HS-27A (cell line): ENCODE results near the gene C1orf226.

ENCODE experiments used
- DNase-seq: peaks from one replicate; pipeline ENCODE4 v3.0.0-alpha.2; 2012; ENCODE audit warnings: low read depth, missing footprints

Gene C1orf226

DNA sequence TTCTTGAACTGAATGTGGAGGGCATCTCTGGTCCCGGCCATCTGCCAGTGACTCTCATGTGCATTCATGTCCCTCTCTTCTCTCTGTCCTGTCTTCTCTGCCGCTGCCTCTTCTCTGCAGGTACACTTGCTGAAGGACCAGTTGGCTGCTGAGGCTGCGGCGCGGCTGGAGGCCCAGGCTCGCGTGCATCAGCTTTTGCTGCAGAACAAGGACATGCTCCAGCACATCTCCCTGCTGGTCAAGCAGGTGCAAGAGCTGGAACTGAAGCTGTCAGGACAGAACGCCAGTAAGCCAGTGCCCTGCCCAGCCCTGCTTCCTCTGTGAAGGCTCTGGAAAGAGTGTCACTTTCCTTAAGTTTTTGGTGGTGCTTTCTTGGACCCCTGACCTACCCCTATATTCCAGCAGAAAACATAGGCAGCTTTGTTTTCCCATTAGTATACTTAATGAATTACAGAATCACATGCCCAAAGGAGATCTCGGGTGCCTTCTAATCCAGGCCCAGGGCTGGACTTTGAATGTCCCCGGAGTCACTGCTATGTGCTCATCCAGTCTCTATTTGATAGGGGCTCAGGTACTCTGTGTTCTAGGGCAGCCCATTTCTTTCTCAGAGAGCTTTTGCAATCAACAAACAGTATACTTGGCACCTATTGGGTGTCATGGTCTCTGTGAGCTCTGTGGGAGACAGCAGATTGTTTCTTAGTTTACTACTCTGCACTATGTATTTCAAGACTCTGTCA lies 16.1 kb upstream of the C1orf226 start:
- DNase-seq, result no peak

DNA sequence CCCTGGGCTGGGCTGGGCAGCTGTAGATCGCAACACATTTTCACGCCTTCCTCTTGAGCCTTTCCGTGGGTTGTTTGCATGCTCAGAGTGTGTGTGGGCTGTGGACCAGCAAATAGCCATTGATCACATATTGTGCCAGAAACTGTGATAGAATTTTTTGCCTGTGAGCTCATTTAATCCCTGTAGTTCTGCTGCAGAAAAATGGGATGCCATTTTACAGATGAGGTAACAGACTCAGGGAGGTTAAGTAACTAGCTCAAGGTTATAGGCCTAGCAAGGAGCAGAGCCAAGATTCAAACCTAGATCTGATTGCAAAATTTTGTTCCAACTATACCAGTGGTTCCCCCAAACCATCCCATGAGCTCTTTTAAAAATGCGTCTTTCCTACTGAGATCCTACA lies 15.4 kb upstream of the C1orf226 start:
- no peak for DNase-seq

DNA sequence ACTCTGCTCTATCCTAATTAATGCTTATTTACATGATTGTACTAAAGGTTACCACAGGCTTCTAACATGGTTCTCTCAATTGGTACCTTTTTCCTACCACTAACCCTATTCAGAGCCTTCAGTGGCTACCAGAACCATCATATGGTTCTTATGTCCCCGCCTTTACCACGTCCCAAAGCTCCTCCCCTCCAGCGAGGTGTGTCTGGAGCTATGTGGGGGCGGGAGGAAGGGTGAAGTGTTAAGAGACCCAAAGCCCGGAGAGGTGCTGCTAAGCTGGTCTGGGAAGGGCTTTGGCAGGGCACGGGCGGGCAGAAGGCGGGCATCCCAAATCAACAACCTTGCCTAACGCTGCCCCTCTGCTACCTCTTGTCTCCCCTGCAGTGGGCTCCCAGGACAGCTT lies 14.9 kb upstream of the C1orf226 start:
- DNase-seq, result no peak

DNA sequence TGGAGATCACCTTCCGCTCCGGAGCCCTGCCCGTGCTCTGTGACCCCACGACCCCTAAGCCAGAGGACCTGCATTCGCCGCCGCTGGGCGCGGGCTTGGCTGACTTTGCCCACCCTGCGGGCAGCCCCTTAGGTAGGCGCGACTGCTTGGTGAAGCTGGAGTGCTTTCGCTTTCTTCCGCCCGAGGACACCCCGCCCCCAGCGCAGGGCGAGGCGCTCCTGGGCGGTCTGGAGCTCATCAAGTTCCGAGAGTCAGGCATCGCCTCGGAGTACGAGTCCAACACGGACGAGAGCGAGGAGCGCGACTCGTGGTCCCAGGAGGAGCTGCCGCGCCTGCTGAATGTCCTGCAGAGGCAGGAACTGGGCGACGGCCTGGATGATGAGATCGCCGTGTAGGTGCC lies 14.5 kb upstream of the C1orf226 start:
- no peak for DNase-seq

DNA sequence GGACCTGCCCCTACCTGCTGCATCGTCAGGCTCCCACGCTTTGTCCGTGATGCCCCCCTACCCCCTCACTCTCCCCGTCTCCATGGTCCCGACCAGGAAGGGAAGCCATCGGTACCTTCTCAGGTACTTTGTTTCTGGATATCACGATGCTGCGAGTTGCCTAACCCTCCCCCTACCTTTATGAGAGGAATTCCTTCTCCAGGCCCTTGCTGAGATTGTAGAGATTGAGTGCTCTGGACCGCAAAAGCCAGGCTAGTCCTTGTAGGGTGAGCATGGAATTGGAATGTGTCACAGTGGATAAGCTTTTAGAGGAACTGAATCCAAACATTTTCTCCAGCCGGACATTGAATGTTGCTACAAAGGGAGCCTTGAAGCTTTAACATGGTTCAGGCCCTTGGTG lies 13.8 kb upstream of the C1orf226 start:
- DNase-seq, result no peak

DNA sequence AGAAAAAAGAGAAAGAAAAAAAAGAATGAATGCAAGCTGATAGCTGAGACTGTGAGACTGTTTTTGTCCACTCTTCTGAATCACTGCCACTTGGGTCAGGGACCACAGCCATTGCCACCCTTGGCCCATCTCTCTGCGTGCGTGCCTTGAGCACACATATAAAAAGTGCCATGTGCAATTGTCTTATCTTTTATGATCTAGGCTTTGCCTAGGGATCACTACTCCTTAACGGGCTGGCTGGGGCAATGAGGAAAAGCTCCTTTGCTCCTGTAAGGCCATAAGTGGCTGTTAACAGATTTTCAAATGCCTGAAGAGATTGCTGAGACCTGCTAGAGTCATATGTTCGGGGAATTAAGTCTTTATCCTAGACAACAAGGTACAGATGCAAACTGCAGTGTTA lies 13.1 kb upstream of the C1orf226 start:
- DNase-seq, result no peak

DNA sequence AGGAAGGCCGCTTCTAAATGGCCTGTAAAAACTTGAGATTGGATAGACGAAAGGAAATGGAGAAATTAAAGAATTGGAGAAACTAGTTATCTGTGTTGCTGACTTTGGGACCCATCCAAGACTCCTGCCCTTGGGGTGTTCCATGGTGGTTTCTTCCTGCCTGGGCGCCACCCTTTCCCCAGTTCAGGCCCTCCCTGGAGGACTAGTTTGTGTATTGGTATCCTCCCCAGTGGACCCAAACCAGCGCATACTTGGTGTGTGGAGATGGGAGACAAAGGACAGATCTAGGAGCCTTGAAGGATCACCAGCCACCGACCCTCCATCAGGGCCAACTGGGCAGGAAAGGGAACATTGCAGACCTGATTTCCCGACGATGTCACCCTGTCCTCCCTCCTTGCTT lies 12.0 kb upstream of the C1orf226 start:
- no peak for DNase-seq

DNA sequence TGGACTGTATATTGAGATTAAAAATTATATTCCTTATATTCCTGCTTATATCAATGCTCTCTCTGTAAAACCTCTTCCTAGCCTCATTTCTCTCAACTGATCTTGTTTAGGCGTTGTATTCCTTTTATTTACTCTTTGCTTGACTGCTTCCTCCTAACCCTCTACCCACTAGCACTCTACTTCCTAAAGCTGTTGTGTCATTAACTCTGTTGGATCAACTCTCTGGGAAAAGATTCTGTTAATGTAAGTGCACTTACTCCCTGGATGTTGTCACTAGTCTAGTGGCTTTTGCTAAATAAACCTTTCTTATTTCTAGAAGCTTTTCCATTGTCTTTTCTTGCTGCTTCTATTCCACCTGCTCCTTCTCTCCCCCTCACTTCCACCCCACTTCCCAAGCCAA lies 11.4 kb upstream of the C1orf226 start:
- DNase-seq, result no peak

DNA sequence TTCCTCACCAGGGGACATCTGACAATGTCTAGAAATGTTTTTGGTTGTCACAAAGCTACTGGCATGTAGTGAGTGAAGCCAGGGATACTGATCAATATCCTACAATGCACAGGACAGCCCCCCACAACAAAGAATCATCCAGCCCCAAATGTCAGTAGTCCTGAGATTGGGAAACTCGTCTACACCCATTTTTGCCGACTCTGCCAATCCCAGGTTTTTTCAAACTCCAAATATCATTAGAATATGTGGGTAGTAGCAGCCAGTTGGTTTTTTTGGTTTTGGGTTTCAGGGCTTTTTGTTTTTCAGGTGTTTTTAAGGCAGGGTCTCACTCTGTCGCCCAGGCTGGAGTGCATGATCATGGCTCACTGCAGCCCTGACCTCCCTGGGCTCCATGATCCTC lies 10.8 kb upstream of the C1orf226 start:
- no peak for DNase-seq

DNA sequence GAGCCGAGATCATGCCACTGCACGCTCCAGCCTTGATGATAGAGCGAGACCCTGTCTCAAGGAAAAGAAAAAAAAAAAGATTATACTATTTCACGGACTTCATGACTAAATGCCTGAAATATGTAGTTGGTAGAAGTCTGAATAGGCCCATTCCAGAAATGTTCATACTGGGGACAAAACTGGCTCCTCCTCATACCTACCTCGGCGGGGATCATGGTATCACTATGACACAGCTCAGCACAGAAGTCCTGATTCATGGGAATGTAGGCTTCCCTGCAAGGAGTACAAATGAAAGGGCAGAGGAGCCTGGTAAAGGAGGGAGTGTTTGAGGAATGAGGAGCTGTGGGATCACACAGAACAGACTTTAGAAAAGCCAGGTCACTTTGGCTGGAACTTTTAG lies 9.9 kb upstream of the C1orf226 start:
- DNase-seq, result no peak

DNA sequence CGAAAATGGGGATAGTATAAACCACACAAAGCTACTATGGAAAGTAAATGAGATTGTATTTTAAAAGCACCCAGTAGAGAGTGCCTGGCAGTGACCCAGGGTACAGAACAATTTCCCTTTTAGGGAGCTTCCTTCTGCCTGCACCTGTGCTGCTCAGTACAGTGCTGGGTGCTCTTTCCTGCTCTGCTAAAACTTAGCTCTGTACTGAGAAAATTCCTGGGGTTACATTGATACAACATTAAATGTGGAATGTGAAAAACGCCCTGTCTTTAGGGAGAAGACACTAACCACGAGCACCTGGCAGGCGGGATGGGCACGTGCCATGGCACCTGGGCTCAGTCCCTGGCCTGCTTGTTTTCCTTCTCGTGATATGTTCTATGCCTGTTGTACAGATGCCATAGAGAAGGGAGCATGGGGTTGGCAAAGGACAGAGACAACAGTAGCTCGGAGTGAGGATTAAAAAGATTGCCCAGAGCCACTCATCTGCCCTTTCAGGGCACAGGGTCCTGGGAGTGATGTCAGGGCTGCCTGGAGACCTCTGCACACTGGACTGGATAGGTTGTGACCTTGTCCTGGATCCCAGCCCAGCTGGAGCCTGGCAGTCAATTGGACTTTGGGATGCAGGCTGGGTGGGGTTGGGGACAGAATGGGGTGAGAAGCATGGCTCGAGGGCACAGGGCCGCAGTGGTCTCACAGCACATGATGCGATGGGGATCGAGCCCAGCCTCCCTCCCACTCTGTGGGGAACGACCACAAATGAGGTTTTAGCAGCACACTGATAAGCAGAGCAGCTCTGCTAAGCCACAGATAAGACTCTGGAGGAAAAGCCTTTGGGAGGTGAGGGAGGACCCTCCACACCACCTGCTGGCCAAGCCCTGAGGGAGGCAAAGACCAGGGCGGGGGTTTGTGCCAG lies 9.1 kb upstream of the C1orf226 start:
- no peak for DNase-seq

DNA sequence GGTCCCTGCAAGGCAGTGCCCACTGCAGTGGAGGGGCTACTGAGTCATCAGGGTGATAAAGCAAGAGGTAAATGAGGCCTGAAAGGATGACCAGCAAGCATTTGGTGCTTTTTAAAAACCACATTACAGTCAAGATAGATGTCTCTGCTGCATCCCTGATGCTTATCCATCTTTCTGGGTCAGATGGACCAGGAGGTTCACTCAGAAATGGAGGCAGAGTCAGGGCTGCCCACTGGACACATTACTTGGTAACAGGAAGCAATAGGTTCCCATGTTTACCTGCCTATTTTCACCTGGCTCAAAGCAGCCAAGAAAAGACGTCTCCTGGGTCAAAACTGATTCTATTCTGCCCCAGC lies 8.5 kb upstream of the C1orf226 start:
- no peak for DNase-seq

DNA sequence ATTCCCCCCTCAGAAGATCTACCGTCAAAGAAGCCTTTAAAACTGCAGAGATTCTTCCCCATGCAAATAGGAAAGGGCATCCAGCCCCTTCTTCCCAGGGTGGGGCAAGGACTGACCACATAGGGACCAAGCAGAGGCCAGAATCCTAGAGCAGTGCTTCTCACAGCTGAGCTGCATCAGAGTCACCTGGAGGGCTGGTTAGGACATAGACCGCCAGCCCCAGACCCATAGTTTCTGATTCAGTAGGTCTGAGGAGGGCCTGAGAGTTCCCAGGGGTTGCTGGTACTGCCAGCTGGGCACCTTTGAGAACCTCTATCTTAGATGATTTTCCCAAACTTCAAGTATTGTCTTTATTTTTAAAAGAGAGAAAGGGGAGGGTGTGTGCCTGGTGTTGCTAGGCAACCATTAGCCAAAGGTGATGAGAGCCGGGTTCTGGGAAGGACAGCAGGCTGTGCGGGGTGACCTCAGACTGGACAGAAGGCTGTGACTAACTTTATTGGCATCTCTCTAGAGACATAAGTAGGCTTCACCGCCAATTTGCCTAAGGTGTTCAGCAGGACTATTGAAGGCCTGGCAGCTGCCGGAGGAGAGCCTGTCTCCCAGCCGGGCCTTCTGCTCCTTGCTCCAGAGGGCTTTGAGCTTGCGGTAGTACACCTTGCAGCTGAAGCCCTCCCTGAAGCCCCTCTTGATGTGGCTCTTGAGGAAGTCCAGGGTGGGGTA lies 7.8 kb upstream of the C1orf226 start:
- DNase-seq, result no peak

DNA sequence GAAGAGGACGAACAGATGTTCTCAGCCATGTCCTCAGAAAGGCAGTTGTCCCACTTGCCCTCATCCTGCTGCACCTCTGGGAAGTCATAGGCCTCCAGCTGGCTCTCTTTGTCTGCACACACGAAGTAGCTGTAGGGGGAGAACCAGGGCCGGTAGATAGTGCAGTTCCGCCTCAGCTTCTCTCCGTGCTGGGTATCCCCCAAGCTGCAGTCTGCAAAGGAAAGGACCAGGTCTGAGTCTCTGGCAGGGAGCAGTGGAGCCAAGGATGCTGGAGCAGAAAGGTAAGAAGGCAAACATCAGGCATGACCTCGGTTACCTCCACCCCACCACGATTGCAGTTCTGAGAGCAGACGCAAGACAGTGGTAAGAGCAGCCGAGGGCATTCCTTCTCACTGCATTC lies 7.1 kb upstream of the C1orf226 start:
- no peak for DNase-seq

DNA sequence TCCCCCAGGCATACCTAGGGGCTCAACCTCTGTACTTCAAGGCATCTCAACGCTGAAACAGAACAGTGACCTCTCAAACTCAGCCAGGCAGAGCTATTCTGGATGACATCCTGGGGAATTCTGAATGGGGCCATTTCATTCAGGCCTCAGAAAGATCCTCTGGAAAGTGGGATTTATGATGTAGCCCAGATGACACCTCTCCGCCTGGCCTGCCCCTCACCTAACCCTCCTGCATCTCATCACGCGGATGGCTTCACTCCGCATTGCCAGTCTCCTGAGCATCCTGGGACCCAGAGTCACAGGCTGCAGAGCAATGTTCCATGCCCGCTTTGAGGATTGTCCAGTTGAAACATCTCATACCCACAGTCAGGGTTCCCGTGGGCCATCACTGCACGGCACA lies 6.1 kb upstream of the C1orf226 start:
- DNase-seq, result no peak

DNA sequence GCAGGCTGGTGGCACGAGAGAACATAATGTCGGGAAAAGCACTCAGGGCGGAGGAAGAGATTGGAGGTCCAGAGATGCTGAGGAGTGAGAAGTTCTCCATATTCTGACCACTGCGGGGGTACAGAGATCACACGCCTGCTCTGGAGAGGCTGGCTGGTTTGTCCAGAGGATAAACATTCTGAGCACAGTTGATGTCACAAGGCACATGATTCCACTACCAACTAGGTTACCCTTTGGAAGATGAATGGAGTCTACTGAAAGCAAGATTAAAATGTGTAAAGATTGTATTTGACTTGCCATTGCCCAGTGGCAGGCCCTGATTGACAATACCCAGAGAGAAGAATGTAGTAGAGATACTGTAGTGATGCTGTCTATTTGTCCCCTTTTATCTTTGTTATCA lies 4.8 kb upstream of the C1orf226 start, which contains the start of gene SPATA46:
TSS of gene SPATA46 (minus strand) at position 164 of the 400 bp plus-strand sequence. CDS start at position 100, 64 bp downstream.
- no peak for DNase-seq

DNA sequence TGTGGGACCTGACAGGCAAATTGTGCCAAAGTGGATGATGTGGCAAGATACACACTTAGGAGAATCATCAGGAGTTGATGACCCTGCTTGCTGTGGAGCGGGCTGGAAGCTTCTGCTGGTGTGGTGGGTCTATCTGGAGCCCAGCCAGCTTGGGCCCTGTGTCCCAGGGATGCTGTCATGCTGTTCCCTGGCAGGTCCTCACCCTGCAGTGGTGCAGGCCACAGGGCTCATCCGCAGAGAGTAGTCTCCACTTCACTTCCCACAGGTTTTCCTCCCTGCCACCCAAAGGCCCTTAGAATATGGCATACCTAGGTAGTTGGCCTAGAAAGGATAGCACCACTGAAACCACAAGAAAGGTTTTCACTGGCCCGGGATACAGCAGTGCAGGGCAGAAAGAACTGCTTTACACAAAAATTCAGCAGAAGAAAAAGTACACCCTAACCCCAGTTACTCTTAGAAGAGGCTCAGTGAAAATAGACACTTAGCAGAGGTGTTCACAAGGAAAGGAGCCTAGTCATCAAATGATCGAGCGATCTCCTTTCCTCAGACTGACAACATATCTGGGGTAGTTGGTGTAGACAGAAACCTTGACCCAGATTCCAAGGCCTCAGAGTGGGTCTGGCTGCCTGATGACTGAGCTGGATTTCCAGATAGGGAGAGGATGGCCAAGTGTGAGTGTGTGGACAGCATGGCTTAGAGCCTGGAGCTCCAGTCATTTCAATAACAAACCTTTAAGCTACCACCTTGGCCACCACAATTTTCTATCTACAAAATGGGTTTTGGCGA lies 1.3 kb upstream of the C1orf226 start:
- DNase-seq, result no peak

DNA sequence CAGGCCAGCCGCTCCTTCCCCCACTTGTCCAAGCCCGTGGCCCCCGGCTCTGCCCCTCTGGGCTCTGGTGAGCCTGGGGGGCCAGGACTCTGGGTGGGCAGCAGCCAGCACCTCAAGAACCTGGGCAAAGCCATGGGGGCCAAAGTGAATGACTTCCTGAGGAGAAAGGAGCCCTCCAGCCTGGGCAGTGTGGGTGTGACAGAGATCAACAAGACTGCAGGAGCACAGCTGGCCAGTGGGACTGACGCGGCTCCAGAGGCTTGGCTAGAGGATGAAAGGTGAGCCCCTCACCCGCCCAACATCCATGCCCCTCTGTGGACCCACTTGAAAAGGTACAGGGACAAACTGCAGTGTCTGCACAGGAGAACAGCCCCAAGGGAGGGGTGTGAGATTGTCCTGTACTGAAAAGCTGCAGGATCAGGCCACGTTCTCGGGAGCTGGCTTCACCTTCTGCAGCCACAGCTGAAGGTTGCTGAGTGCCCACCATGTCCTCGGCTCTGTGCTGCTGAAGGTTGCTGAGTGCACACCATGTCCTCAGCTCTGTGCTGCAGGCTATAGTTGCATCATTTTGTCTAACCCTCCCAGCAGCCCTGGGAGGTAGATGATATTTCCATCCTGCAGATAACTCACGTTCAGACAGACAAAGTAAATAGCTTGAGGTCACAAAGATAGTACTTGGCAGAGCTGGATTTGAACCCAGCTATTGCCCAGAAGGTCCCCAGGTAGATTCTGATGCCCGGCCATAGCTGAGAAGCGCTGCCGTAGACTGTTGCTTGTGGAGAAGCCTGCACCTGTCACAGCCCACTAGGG lies 618 bp downstream of the C1orf226 start:
- no peak for DNase-seq

DNA sequence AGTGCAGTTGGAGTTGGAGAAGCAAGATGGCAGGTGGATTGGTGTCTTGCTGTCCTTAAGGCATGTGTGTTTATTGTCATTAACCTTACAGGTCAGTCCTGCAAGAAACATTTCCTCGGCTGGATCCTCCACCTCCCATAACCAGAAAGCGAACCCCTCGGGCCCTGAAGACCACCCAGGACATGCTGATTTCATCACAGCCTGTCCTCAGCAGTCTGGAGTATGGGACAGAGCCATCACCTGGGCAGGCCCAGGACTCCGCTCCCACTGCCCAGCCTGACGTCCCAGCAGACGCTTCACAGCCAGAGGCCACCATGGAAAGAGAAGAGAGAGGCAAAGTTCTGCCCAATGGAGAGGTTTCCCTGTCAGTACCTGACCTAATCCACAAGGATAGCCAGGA lies 1.6 kb downstream of the C1orf226 start:
- DNase-seq, result no peak

DNA sequence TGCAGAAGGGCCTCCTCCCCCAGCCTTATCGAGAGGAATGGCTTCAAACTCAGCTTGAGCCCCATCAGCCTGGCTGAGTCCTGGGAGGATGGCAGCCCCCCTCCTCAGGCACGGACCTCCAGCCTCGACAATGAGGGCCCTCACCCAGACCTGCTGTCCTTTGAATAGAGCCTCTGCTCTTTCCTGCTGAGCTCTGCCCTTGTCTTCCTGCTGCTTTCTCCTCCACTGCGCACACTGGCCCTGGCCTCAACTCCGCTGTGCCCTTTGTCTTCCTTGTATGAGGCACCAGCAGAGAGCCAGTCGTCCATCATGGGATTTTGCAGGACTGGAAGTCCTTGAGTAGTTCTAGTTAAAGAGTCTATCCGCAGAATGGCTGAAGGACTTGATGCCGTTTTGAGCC lies 2.0 kb downstream of the C1orf226 start:
- DNase-seq, result no peak

DNA sequence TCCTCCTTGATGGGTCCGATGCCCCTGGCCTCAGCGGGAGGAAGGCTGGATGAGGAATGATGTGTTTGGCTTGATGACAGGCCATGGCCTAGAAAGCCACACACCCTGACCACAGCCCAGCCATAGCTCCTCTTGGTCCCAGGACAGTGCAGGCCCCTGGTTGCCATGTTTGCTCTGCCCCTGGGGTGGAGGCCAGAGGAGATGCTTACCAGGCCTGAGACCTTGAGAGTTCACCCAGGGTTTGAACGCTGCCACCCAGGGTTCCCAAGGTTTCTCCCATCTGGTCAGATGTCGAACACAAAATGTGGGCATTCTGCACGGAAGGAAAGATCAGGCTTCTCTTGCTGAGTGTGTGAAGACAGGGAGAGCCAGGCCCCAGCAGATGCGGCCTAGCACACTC lies 2.6 kb downstream of the C1orf226 start:
- no peak for DNase-seq
